ENCODE measurements around the gene NKPD1.

Gene NKPD1

DNA sequence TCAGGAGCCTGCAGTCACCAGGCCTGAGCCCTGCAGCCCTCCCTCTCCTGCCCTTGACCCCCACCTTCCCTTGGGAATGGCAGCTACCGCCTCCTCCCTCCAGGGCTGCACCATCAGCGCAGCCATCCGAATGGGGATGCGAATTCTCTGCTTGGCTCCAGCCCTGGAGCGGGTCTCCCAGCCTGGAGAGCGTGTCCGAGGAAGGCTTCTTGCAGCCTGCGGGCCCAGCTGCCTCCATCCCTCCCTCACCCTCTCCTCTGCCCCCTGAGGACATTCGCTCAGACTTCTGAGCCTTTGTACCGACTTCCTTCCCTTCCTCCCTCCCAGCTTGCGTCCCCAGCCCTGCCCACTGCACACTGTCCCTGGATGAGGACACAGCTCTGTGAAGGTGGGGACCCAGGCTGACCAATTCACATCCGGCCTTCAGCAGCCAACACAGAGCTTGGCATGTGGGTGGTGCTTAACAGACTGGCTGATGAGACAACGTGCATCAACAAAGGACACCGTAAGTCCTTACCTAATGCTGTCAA, 6.0 kb upstream of the NKPD1 start:
- no peaks in the 10 kb centered on the region for H3K9me3 Mint-ChIP-seq
- H3K27ac Mint-ChIP-seq = no peak overlapping the region
- peaks cover 0 to 7% of the 10 kb centered on the region in 2 donors for H3K36me3 Mint-ChIP-seq
- peak overlapping the region in 1 of 2 donors; percentile 16 for H3K4me3 Mint-ChIP-seq
- ATAC-seq (replicated peaks) (no peak), DNase-seq (no peak)
- no peaks in the 10 kb centered on the region for H3K27me3 Mint-ChIP-seq
- H3K4me1 Mint-ChIP-seq = peaks cover 28 to 35% of the 10 kb centered on the region in 2 donors

DNA sequence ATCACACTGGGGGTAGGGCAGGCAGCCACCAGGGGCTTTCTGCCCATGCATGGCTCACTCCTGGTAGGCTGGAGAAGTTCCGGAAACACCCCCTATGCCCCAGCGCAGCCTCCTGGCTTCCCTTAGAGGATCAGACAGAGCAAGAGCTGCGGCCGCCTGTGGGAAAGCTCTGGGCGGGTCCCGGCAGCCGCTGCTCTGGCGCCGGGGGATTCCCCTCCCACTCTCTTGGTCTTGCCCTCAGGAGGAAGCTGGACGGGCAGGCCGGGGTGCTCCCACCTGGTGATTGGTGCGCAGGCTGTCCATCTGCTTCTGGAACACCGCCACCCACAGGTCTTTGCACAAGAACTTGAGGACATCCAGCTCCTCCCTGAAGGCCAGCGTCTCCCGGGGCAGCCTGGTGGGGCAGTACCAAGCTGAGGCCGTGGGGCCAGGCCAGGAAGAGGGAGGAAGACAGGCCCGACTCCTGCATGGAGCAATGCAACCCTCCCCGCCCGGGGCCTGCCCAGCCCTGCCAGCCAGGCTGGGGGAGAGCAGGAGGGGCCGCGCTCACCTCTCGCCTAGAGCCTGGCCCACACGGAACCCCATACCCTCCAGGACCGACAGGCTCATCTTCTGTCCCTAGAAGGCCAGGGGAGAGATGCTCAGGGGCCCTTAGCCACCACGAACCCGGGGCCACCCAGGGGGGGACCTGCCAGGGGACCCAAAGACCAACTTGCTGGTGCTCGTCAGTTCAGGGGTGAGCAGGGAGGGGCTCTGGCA, 4.0 kb upstream of the NKPD1 start:
- Mint-ChIP-seq H3K4me1 (peaks cover 23 to 28% of the 10 kb centered on the region in 2 donors), H3K36me3 (peaks cover 0 to 7% of the 10 kb centered on the region in 2 donors), H3K27ac (peak overlapping the region; percentile 73), H3K4me3 (peak overlapping the region; percentile 41 to 68), H3K27me3 (peaks cover 9 to 10% of the 10 kb centered on the region in 2 donors), H3K9me3 (no peaks in the 10 kb centered on the region)
- ATAC-seq (replicated peaks) (peak; percentile 92 to 94), DNase-seq (peak; percentile 81)

DNA sequence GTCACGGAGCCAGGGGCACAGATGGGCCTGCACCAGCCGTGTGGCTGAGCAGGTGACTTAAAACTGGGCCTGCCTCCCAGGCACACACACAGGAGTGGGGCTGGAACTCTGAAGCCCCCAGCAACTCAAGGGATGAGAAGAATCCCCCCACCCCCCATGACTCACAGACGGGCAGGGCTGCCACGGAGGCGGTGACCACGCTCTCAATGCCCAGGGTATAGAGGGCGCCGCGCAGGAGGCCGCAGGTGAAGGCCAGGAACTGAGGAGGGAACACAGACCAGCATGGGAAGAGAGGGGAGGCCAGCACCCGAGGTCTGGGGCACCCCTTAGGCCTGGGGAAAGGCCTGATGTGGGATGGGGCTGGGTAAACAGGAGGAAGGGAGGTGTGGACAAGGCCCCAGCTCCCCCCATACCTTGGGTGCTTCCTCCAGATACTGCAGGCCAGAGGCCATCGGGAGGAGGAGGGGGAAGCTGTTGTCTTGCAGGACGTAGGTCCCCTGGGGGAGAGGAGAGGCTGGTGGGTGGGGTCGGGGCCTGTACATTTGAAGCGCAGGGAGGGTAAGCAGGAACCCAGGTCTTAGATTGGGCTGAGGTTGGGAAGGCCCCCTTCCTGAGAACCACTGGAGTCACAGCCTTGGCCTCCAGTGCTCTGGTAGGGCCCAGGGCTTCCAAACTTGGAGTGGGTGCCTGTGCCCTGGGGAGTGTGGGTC, 3.1 kb upstream of the NKPD1 start:
- Mint-ChIP-seq H3K27me3 (peaks cover 13 to 17% of the 10 kb centered on the region in 2 donors), H3K36me3 (peaks cover 0 to 7% of the 10 kb centered on the region in 2 donors), H3K27ac (peak overlapping the region; percentile 73), H3K4me1 (peaks cover 23 to 28% of the 10 kb centered on the region in 2 donors), H3K4me3 (peak overlapping the region; percentile 23 to 68), H3K9me3 (no peaks in the 10 kb centered on the region)
- no peak for ATAC-seq (replicated peaks)
- no peak for DNase-seq

DNA sequence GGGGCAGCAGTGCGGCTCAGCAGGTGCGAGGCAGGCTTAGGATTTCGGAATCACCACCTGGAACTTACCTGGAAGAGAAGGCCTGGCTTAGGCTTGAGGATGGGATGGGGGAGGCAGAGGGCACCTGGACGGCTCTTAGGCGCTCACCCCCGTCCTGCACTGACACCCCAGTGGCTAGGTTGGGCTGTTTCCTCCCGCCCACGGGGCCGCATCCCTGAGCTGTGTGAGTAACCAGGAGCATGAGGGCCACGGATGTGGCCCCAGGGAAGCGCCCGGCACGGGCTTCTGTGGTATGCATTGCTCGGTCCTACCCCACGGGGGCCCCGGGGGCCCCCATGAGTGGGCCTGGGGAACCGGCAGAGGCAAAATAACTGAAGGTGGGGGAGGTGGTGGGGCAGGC, 2.4 kb upstream of the NKPD1 start:
- no peak for DNase-seq

DNA sequence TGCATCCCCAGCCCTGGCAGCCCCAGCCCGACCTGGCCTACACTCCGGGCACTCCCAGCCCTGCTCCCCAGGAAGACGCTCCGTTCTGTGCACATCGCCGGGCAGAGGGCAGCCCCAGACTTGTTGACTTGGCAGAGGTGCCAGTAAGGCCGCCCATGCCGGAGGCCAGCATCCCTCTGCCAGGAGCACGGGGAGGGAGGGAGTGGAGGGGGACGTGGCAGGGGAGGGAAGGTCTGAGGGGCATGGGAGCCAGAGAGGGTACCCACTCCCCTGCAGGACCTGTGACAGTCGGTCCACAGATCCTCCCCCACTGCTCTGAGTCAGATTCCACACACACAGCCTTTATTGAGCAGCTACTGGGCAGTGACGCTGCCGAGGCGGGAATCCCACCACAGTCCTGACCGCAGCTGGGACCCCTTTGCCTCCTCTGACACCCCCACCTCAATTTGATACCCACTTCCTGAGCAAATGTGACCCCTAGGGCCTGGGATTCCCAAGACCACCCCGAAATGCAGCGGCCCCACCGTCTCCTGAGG, 1.9 kb upstream of the NKPD1 start:
- Mint-ChIP-seq H3K36me3 (peaks cover 0 to 7% of the 10 kb centered on the region in 2 donors), H3K9me3 (no peaks in the 10 kb centered on the region), H3K27me3 (peaks cover 22 to 29% of the 10 kb centered on the region in 2 donors), H3K4me1 (peaks cover 23 to 34% of the 10 kb centered on the region in 2 donors), H3K4me3 (no peak overlapping the region), H3K27ac (no peak overlapping the region)
- ATAC-seq (replicated peaks) (no peak), DNase-seq (no peak)

More for the DNA sequence above, 2.4 kb upstream of the NKPD1 start:
- Mint-ChIP-seq H3K36me3 (peaks cover 0 to 7% of the 10 kb centered on the region in 2 donors), H3K4me1 (peaks cover 23 to 31% of the 10 kb centered on the region in 2 donors), H3K4me3 (no peak overlapping the region), H3K9me3 (no peaks in the 10 kb centered on the region), H3K27me3 (peaks cover 18 to 24% of the 10 kb centered on the region in 2 donors), H3K27ac (no peak overlapping the region)
- ATAC-seq (replicated peaks) = no peak

DNA sequence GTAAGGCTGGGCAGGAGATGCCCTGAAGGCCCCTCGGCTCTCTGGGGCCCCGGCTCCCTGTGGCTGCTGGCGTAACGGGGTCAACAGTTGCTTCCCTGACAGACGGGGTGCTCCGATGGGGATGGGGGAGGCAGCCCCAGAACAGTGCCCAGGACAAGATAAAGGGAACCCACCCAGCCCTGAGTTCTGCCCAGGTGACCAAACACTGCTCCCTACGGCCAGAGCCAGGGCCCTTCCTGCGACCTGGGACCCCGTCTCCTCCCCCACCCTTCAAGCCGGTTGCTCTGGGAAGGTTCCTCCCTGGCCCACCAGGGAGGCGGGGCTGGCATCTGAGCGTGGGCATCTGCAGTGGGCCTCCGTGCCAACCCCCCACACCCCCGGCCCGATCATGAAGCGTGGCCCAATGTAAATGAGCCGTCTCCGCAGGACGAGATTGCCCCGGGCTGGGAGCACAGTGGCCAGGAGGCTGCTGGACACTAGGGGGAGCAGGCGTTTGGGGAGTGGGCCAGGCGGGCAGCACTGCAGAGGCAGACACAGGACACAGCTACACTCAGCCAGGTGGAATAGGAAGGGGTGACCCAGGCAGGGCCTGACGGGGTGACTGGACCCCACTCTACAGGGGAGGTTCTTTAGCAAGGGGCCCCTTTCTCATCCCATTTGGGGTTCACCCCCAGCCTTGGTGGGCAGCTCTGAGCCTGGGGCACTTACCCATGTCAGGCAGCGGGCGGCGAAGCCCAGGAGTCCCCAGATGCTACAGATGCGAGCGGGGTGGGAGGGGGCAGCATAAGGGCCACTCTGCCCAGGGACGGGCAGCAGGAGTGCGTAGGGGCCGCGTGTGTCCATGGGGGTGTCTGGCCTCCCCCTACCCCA, 1.2 kb upstream of the NKPD1 start:
- Mint-ChIP-seq H3K27me3 (peaks cover 26 to 34% of the 10 kb centered on the region in 2 donors), H3K4me3 (no peak overlapping the region)
- no peak for DNase-seq

DNA sequence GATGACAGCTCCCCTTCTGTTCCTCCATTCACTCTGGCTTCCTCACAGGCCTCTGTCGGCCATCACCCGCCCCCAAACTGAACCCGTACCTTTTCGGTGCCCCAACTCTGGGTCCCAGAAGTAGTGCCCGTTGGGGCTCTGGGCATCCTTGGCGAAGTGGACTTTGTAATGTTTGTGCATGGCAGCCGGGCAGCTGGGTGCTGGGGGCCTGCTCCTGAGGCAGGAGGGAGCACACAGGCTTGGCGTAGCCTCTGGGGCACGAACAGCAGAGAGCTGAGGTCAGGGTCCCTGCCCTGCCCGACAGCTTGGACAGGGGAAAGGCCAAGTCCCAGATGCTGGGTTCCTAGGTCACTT, 834 bp downstream of the NKPD1 start:
- Mint-ChIP-seq H3K4me3 (peak overlapping the region in 1 of 2 donors; percentile 31), H3K36me3 (no peaks in the 10 kb centered on the region), H3K27ac (peak overlapping the region; percentile 43), H3K4me1 (peaks cover 16 to 27% of the 10 kb centered on the region in 2 donors), H3K27me3 (peaks cover 37 to 44% of the 10 kb centered on the region in 2 donors), H3K9me3 (no peaks in the 10 kb centered on the region)
- DNase-seq (no peak), ATAC-seq (replicated peaks) (no peak)

More for the DNA sequence above, 1.2 kb upstream of the NKPD1 start:
- H3K27ac Mint-ChIP-seq = peak overlapping the region; percentile 56
- peaks cover 0 to 5% of the 10 kb centered on the region in 2 donors for H3K36me3 Mint-ChIP-seq
- ATAC-seq (replicated peaks) = no peak
- H3K4me1 Mint-ChIP-seq = peaks cover 23 to 33% of the 10 kb centered on the region in 2 donors
- no peaks in the 10 kb centered on the region for H3K9me3 Mint-ChIP-seq

DNA sequence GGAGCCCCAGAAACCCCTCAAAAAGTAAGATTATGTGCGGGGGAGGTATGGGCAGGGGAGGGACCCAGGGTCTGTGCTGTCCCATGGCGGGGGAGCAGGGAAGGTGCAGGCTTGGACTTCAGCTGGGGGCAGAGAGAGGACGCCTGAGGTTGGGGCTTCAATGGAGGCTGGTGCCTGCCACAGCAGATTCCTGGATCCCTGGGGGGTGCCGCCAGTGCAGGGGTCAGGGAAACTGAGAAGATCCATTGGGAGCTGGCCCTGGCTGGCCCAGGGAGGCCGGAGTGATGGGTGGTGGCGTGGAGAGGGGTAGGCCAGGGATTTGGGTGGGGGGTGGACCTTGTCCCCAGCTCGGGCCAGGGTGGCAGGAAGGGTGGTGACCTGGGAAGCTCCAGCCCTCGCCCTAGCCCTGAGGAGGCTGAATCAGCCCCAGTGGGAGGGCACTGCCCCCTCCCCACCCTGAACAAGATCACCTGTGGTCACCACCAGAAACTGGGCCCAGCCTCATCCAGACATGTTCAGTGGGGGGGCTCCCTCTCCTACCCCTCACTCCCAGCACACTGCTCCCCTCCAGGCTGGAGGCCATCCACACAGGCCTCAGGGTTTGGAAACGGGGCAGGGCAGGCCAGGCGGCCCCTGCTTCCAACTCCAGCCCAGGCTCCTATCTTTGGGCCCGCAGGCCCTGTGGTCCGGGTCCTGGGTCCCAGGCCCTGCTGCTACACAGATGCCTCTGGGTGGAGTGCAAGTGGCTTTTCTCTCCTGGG, 1.4 kb downstream of the NKPD1 start:
- no peak for ATAC-seq (replicated peaks)
- DNase-seq = no peak
- Mint-ChIP-seq H3K9me3 (no peaks in the 10 kb centered on the region), H3K27ac (peak overlapping the region; percentile 9), H3K27me3 (peaks cover 39 to 47% of the 10 kb centered on the region in 2 donors), H3K4me3 (peak overlapping the region in 1 of 2 donors; percentile 31), H3K36me3 (no peaks in the 10 kb centered on the region), H3K4me1 (peaks cover 13 to 25% of the 10 kb centered on the region in 2 donors)

DNA sequence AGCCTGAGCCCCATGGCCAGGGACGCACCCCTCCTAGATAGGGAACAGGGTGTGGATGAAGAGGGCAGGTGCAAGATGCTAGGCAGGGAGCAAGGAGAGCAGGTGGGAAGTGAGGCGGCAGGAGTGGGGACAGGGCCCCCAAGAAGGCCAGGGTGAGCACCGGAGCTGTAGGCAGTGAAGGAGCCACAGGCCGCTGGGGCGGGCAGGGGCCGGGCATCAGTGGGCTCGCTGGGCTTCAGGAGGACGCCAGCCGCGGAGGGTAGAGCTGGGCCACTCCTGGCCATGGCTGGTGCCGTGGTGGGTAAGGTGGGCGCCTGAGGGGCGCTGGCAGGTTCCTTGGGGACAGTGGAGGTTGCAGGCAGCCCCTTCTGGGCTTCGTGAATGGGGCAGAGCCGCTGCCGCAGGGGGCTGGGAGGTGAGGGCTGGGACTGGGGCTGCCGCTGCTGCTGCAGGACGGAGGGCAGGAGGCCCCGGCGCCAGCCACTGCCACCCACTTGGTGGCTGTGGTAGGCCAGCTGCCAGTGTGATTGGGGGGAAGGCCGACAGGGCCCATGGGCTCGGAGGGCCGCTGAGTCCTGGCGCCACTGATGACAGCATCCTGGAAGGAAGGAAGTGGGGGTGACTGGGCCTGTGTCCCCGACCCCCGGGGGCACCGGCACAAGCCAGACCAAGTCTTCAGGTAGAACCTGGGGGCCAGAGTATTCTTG, 2.1 kb downstream of the NKPD1 start:
- ATAC-seq (replicated peaks) = peak in 1 of 2 donors; percentile 7
- no peaks in the 10 kb centered on the region for H3K36me3 Mint-ChIP-seq

DNA sequence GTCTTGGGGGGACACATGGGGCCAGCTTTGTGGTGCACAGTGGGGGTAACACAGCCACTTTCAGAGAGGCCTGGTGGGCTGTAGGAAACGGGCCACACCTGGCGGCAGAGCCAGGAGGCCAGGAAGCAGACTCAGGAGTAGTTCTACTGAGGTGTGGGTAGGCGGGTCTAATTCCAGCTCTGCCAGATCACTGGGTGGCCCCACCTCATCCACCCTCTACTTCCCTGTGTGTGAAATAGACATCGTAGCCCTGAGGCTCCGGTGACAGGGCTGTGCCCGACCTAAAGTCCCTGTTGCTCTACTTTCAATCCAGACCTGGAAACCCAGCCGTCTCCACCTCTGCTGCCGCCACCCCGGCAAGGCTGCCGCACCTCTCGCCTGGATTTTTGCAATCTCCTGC, 4.0 kb downstream of the NKPD1 start:
- DNase-seq (no peak), ATAC-seq (replicated peaks) (no peak)
- Mint-ChIP-seq H3K27ac (no peak overlapping the region), H3K4me1 (peaks cover 25 to 26% of the 10 kb centered on the region in 2 donors), H3K36me3 (peaks cover under 1 to 4% of the 10 kb centered on the region in 2 donors), H3K27me3 (peaks cover 53 to 73% of the 10 kb centered on the region in 2 donors), H3K4me3 (no peak overlapping the region), H3K9me3 (peaks cover 0 to 4% of the 10 kb centered on the region in 2 donors)

More for the DNA sequence above, 2.1 kb downstream of the NKPD1 start:
- Mint-ChIP-seq H3K9me3 (no peaks in the 10 kb centered on the region), H3K27ac (peak overlapping the region; percentile 77), H3K27me3 (peaks cover 46 to 55% of the 10 kb centered on the region in 2 donors), H3K4me1 (peaks cover 13 to 24% of the 10 kb centered on the region in 2 donors), H3K4me3 (no peak overlapping the region)
- DNase-seq = no peak

DNA sequence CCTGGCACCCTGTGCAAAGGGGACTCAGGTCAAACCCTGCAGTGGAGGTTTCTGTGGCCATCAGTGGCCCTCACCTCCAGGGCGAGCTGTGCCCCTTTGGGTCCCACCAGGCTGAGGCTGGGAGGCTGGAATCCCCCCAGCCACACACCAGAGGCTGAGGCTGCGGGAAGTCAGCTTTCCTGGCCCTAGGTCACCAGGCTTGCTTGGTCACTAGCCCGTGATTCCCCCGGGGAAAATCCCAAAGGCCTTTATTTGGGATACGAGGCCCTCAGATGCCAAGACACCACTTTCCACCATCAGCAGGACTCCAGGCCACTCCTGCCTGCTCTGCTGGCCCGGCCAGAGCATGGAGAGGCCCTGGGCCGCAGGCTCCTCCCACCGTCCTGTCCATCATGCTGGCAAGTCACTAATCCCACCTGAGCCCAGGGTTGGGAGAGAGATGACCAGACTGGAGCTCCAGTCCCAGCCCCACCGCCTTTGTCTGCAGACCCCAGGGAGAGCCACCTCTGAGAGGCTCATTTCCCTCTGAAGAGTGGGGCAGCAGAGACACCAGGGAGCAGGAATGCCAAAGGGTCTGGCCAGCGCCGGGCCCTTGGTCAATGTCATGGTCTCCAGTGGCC, 4.7 kb downstream of the NKPD1 start:
- ATAC-seq (replicated peaks) (no peak), DNase-seq (no peak)
- H3K27me3 Mint-ChIP-seq = peaks cover 59 to 79% of the 10 kb centered on the region in 2 donors
- H3K9me3 Mint-ChIP-seq = peaks cover 0 to 6% of the 10 kb centered on the region in 2 donors
- peaks cover 6 to 11% of the 10 kb centered on the region in 2 donors for H3K36me3 Mint-ChIP-seq
- H3K4me3 Mint-ChIP-seq = no peak overlapping the region
- no peak overlapping the region for H3K27ac Mint-ChIP-seq
- H3K4me1 Mint-ChIP-seq = peaks cover 28 to 29% of the 10 kb centered on the region in 2 donors

All from stimulated activated naive B cell treated with anti-CD40 and anti-IgM and Interleukin-4, amounts not matched to agents 10 μg/mL and 1 μg/mL and 100 μg/mL, for 72 hours (primary cell).